ENCODE measurements around the gene SCRG1.

Gene SCRG1

DNA sequence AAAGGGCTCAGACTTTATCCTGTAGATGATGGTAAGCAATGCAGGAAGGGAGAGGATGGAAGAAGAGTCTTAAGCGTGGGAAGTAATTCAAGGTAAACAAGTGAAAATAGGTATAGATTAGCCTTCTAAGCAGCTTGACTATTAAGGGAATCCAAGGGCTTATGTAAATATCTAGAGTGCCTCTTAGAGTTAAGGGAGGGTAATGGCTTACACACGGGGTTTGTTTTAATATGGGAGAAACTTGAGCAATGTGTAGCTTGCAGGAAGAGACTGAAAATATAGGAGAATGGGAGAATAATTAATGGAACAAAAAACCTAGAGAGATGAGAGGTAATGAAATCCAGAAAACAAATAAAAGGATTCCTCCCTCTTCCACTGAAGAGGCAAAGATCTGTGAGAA lies 41.0 kb downstream of the SCRG1 start (continued):
- TF ChIP-seq, protein P1, sequence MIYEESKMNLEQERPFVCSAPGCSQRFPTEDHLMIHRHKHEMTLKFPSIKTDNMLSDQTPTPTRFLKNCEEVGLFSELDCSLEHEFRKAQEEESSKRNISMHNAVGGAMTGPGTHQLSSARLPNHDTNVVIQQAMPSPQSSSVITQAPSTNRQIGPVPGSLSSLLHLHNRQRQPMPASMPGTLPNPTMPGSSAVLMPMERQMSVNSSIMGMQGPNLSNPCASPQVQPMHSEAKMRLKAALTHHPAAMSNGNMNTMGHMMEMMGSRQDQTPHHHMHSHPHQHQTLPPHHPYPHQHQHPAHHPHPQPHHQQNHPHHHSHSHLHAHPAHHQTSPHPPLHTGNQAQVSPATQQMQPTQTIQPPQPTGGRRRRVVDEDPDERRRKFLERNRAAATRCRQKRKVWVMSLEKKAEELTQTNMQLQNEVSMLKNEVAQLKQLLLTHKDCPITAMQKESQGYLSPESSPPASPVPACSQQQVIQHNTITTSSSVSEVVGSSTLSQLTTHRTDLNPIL (CRISPR knock-in tag; IDR thresholded peaks at IDR 0.05; ENCODE audit: low read depth) = no peak

DNA sequence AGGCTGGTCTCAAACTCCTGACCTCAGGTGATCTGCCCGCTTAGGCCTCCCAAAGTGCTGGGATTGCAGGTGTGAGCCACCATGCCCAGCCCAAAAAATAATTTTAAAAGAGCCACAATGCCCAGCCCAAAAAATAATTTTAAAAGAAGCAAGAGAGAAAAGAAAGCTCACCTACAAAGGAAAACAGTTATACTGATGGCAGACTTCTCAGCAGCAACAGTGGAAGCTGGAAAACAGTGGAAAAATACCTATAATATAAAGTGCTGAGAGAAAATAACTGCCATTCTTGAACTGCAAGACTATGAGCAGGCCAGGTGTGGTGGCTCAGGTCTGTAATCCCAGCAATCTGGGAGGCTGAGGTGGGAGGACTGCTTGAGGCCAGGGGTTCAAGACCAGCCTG lies 51.4 kb downstream of the SCRG1 start:
- no peak for TF ChIP-seq ARNTL (CRISPR knock-in tag; IDR thresholded peaks at IDR 0.05; ENCODE audit: borderline replicate concordance, low read depth)
- TF ChIP-seq TOX (CRISPR knock-in tag; IDR thresholded peaks at IDR 0.05; ENCODE audit: borderline replicate concordance) = no peak
- no peak for ATAC-seq

DNA sequence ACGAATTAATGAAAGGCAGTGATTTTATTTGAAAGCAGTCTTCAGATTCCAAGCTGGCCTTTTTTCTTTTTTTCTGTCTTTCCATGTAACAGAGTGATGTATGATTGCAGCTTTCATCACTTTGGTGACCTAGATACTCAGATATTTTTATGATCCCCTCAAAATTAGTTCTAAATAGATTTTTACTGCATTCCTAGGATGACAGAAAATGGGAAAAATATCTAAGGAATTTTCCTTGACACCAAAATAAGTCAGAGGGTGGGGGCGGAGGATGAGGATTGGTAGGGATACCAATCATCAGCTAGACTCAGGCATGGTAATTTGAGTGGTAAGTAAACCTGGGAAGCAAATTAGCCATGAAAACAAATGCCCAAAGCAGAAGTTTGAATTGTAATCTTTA lies 52.8 kb downstream of the SCRG1 start:
- peak; percentile 55; the same call in 2 of the 3 replicates for ATAC-seq
- TF ChIP-seq CSDC2 (CRISPR knock-in tag; IDR thresholded peaks at IDR 0.05) (0 out of 2 replicates have a peak, but pooled peaks have one; percentile 32), ZFP30 (CRISPR knock-in tag; IDR thresholded peaks at IDR 0.05) (no peak), OSR1 (CRISPR knock-in tag; IDR thresholded peaks at IDR 0.05) (no peak), ZNF565 (CRISPR knock-in tag; conservative IDR thresholded peaks at IDR 0.05; ENCODE audit: low read depth) (no peak), BACH2 (CRISPR knock-in tag; IDR thresholded peaks at IDR 0.05; ENCODE audit: borderline replicate concordance) (no peak), RARB (CRISPR knock-in tag; IDR thresholded peaks at IDR 0.05) (no peak), ARNTL (CRISPR knock-in tag; IDR thresholded peaks at IDR 0.05; ENCODE audit: borderline replicate concordance, low read depth) (no peak), SNAI2 (CRISPR knock-in tag; IDR thresholded peaks at IDR 0.05) (no peak), ZNF70 (CRISPR knock-in tag; IDR thresholded peaks at IDR 0.05) (no peak), PPARA (CRISPR knock-in tag; IDR thresholded peaks at IDR 0.05; ENCODE audit: borderline replicate concordance) (no peak), TOX (CRISPR knock-in tag; IDR thresholded peaks at IDR 0.05; ENCODE audit: borderline replicate concordance) (no peak), ISL1 (CRISPR knock-in tag; IDR thresholded peaks at IDR 0.05) (peak; percentile 86), ZNF8 (CRISPR knock-in tag; IDR thresholded peaks at IDR 0.05) (no peak), ZC3H10 (CRISPR knock-in tag; IDR thresholded peaks at IDR 0.05) (no peak), ESRRG (CRISPR knock-in tag; IDR thresholded peaks at IDR 0.05) (no peak), ZFP3 (CRISPR knock-in tag; IDR thresholded peaks at IDR 0.05) (no peak)
- TF ChIP-seq, protein P2, sequence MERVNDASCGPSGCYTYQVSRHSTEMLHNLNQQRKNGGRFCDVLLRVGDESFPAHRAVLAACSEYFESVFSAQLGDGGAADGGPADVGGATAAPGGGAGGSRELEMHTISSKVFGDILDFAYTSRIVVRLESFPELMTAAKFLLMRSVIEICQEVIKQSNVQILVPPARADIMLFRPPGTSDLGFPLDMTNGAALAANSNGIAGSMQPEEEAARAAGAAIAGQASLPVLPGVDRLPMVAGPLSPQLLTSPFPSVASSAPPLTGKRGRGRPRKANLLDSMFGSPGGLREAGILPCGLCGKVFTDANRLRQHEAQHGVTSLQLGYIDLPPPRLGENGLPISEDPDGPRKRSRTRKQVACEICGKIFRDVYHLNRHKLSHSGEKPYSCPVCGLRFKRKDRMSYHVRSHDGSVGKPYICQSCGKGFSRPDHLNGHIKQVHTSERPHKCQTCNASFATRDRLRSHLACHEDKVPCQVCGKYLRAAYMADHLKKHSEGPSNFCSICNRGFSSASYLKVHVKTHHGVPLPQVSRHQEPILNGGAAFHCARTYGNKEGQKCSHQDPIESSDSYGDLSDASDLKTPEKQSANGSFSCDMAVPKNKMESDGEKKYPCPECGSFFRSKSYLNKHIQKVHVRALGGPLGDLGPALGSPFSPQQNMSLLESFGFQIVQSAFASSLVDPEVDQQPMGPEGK (CRISPR knock-in tag; IDR thresholded peaks at IDR 0.05; ENCODE audit: borderline replicate concordance) = no peak
- TF ChIP-seq, protein P1 (CRISPR knock-in tag; IDR thresholded peaks at IDR 0.05; ENCODE audit: low read depth) = peak; percentile 81
- TF ChIP-seq, protein P3, sequence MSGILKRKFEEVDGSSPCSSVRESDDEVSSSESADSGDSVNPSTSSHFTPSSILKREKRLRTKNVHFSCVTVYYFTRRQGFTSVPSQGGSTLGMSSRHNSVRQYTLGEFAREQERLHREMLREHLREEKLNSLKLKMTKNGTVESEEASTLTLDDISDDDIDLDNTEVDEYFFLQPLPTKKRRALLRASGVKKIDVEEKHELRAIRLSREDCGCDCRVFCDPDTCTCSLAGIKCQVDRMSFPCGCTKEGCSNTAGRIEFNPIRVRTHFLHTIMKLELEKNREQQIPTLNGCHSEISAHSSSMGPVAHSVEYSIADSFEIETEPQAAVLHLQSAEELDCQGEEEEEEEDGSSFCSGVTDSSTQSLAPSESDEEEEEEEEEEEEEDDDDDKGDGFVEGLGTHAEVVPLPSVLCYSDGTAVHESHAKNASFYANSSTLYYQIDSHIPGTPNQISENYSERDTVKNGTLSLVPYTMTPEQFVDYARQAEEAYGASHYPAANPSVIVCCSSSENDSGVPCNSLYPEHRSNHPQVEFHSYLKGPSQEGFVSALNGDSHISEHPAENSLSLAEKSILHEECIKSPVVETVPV (CRISPR knock-in tag; IDR thresholded peaks at IDR 0.05) = no peak

DNA sequence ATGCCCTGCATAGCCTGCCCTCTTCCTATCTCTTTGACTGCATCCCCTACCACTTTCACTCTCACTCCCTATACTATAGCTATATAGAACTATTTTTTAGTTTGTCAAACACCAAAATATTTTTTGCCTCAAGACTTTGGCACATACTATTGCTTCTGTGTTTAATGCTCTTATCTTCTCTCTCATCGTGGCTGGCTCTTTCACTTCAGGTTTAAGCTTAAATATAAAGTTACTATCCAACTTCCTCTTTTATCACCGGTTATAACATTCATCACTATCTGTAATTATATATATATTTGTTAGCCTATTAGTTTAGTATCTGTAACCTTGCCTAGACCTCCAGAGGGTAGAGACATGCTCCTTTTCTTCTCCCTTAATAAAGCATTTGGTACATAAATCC lies 53.3 kb downstream of the SCRG1 start:
- TF ChIP-seq RARB (CRISPR knock-in tag; IDR thresholded peaks at IDR 0.05) (no peak), ESRRG (CRISPR knock-in tag; IDR thresholded peaks at IDR 0.05) (no peak), PPARA (CRISPR knock-in tag; IDR thresholded peaks at IDR 0.05; ENCODE audit: borderline replicate concordance) (no peak), SNAI2 (CRISPR knock-in tag; IDR thresholded peaks at IDR 0.05) (no peak), ZFP30 (CRISPR knock-in tag; IDR thresholded peaks at IDR 0.05) (no peak), BACH2 (CRISPR knock-in tag; IDR thresholded peaks at IDR 0.05; ENCODE audit: borderline replicate concordance) (no peak), TCF4 (CRISPR knock-in tag; IDR thresholded peaks at IDR 0.05; ENCODE audit: borderline replicate concordance) (no peak), ZNF70 (CRISPR knock-in tag; IDR thresholded peaks at IDR 0.05) (no peak), OSR1 (CRISPR knock-in tag; IDR thresholded peaks at IDR 0.05) (no peak), ZNF565 (CRISPR knock-in tag; conservative IDR thresholded peaks at IDR 0.05; ENCODE audit: low read depth) (no peak)
- TF ChIP-seq, protein P2 (CRISPR knock-in tag; IDR thresholded peaks at IDR 0.05; ENCODE audit: borderline replicate concordance) = no peak
- TF ChIP-seq, protein P1 (CRISPR knock-in tag; IDR thresholded peaks at IDR 0.05; ENCODE audit: low read depth) = no peak
- TF ChIP-seq, protein P4, sequence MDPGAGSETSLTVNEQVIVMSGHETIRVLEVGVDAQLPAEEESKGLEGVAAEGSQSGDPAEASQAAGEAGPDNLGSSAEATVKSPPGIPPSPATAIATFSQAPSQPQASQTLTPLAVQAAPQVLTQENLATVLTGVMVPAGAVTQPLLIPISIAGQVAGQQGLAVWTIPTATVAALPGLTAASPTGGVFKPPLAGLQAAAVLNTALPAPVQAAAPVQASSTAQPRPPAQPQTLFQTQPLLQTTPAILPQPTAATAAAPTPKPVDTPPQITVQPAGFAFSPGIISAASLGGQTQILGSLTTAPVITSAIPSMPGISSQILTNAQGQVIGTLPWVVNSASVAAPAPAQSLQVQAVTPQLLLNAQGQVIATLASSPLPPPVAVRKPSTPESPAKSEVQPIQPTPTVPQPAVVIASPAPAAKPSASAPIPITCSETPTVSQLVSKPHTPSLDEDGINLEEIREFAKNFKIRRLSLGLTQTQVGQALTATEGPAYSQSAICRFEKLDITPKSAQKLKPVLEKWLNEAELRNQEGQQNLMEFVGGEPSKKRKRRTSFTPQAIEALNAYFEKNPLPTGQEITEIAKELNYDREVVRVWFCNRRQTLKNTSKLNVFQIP (CRISPR knock-in tag; IDR thresholded peaks at IDR 0.05; ENCODE audit: borderline replicate concordance, low read depth) = no peak
- TF ChIP-seq, protein P3 (CRISPR knock-in tag; IDR thresholded peaks at IDR 0.05) = no peak
- no peak for ATAC-seq

Data from SK-N-SH treated with all-trans-retinoic acid at 6 μM for 48 hours (cell line).